Measurements from ENCODE around the gene CCDC90B. TPM values are rescaled to one million over a fixed set of nuclear protein-coding genes. Genes with fewer than 3 reads are reported as not detected.

Gene CCDC90B
- total and polyA plus RNA-seq, 2 of the 8 experiments (the other 6 are each of a cell fraction or from before 2014, with no cell fraction given): 21.8 to 54.5 TPM

- H3K36me3 ChIP-seq (ENCODE audit: control insufficient read depth in 2 of 4, insufficient read depth in 4 of 4, low read length in 3 of 4): no peaks in the 10 kb centered on the region
- no peak overlapping the region for H4K5ac ChIP-seq (ENCODE audit: insufficient read length, low read depth, low read length)
- DNase-seq (ENCODE audit: low read depth in 1 of 2, low spot score in 2 of 2) (no peak), FAIRE-seq (no peak)
- H3K23ac ChIP-seq (ENCODE audit: insufficient read length): no peak overlapping the region
- no peak overlapping the region for H2AK5ac ChIP-seq (ENCODE audit: low read depth, low read length)
- ChIA-PET POLR2A (ENCODE audit: partially characterized antibody) (no interaction called here), CTCF (ENCODE audit: partially characterized antibody) (interaction anchor here (0.8 kb wide), 1 partner anchor 488 kb away, joined by 3 read pairs; no protein-coding TSS in a partner anchor)
- no peaks in the 10 kb centered on the region for H3K79me2 ChIP-seq (ENCODE audit: control insufficient read depth in 1 of 2, insufficient read depth in 2 of 2, low read length in 2 of 2)
- no peak overlapping the region for H2BK20ac ChIP-seq (ENCODE audit: low read length)
- H4K8ac ChIP-seq (ENCODE audit: extremely low read depth, insufficient read depth, low read length): no peak overlapping the region
- no peaks in the 10 kb centered on the region for H3K23me2 ChIP-seq (ENCODE audit: low read depth, low read length)
- no peak overlapping the region for H3K27ac ChIP-seq (ENCODE audit: low read depth, low read length)
- no peak overlapping the region for H2BK5ac ChIP-seq (ENCODE audit: low read depth, low read length)
- H2AFZ ChIP-seq (ENCODE audit: low read length): no peak overlapping the region
- no peak overlapping the region for H4K91ac ChIP-seq (replicated peaks; ENCODE audit: insufficient read length, low read length)
- H3K18ac ChIP-seq (ENCODE audit: extremely low read depth, low read length): no peak overlapping the region
- no peaks in the 10 kb centered on the region; a peak in 1 of 7 replicates for H3K4me1 ChIP-seq (replicated peaks in 1 of 4; ENCODE audit: control insufficient read depth in 3 of 4, insufficient read depth in 4 of 4, low read length in 3 of 4)
- no peak overlapping the region for H3K4me2 ChIP-seq (ENCODE audit: insufficient read depth in 1 of 2, low read depth in 2 of 2, low read length in 2 of 2)
- H3K79me1 ChIP-seq (ENCODE audit: low read depth, low read length): no peaks in the 10 kb centered on the region
- no peaks in the 10 kb centered on the region for H3K27me3 ChIP-seq (replicated peaks in 1 of 4; ENCODE audit: control insufficient read depth in 3 of 4, extremely low read depth in 1 of 4, insufficient read depth in 3 of 4, low read length in 3 of 4)
- 81% methylated on average over 2 of the region's 2 CpGs; no CpG with 5 or more reads in 1 of the 2 experiments for WGBS, 2 experiments (ENCODE audit: extremely low coverage in 1 of 2, insufficient coverage in 1 of 2, insufficient read length in 1 of 2, insufficient replicate concordance in 2 of 2, low coverage in 1 of 2, low lambda C conversion rate in 2 of 2, missing lambda C conversion rate in 1 of 2)
- no peak overlapping the region for H3K9ac ChIP-seq (replicated peaks in 1 of 4; ENCODE audit: extremely low read depth in 1 of 4, low read depth in 3 of 4, low read length in 3 of 4)
- H3K14ac ChIP-seq (ENCODE audit: insufficient read length): no peak overlapping the region
- no peak overlapping the region for H3K4ac ChIP-seq (replicated peaks; ENCODE audit: insufficient read length, low read depth, low read length)
- no peak overlapping the region for H3K56ac ChIP-seq (replicated peaks; ENCODE audit: insufficient read length, low read depth, low read length)
- no peak overlapping the region for H3K4me3 ChIP-seq (ENCODE audit: extremely low read depth in 1 of 4, insufficient read depth in 2 of 4, low read depth in 3 of 4, low read length in 4 of 4)
- H2BK15ac ChIP-seq (ENCODE audit: low read length): no peak overlapping the region
- no peak overlapping the region for H2BK12ac ChIP-seq (ENCODE audit: low read depth, low read length)
- no peak overlapping the region for H2BK120ac ChIP-seq (replicated peaks; ENCODE audit: low read depth, low read length)
- no peaks in the 10 kb centered on the region for H4K20me1 ChIP-seq (replicated peaks in 1 of 2; ENCODE audit: control insufficient read depth in 1 of 2, insufficient read depth in 2 of 2, low read length in 2 of 2)
- H3K9me3 ChIP-seq (ENCODE audit: insufficient read depth in 2 of 2, low read depth in 1 of 2, low read length in 1 of 2): peaks cover 0 to 8% of the 10 kb centered on the region in 2 experiments; a peak in 1 of 4 replicates
- TF ChIP-seq RNF2 (IDR thresholded peaks at IDR 0.05; ENCODE audit: borderline replicate concordance, low read depth, low read length, missing control alignments, poor library complexity, severe bottlenecking) (no peak), POLR2A (IDR thresholded peaks at IDR 0.05; ENCODE audit: control extremely low read depth in 1 of 2, low read depth in 2 of 2, low read length in 2 of 2) (no peak), SIRT6 (IDR thresholded peaks at IDR 0.05; ENCODE audit: low read length) (no peak), SAP30 (IDR thresholded peaks at IDR 0.05; ENCODE audit: insufficient read depth, insufficient replicate concordance, low read length) (no peak), ASH2L (IDR thresholded peaks at IDR 0.05; ENCODE audit: low read length) (no peak), CHD2 (IDR thresholded peaks at IDR 0.05; ENCODE audit: low read length) (no peak), MAFK (IDR thresholded peaks at IDR 0.05; ENCODE audit: low read depth, low read length) (no peak), TAF7 (optimal IDR thresholded peaks at IDR 0.05; ENCODE audit: borderline replicate concordance, low read depth, low read length) (no peak), SUZ12 (IDR thresholded peaks at IDR 0.05; ENCODE audit: low read length) (no peak), RBBP5 (IDR thresholded peaks at IDR 0.05; ENCODE audit: borderline replicate concordance, low read depth, low read length) (no peak), NRF1 (IDR thresholded peaks at IDR 0.05; ENCODE audit: low read depth, low read length) (no peak), KDM5A (IDR thresholded peaks at IDR 0.05; ENCODE audit: low read length) (no peak), EZH2 (IDR thresholded peaks at IDR 0.05; ENCODE audit: low read depth, low read length, severe bottlenecking) (no peak), KDM4A (IDR thresholded peaks at IDR 0.05; ENCODE audit: low read depth, low read length, severe bottlenecking) (no peak), MAX (IDR thresholded peaks at IDR 0.05) (no peak)
These were observed 25.5 kb upstream of the CCDC90B start for GRCh38 chr11:83311701-83312100.

Data from H1 (cell line).